HG03066 (cell line): ENCODE data around the gene CFAP90.

Experiments
- ATAC-seq: cut with Tn5 transposase; IDR thresholded peaks from one replicate; pipeline ENCODE4 v1.9.1; 2021; ENCODE audit warnings: low read depth; ENCODE audit not compliant: unreplicated experiment

The CFAP90 gene

DNA sequence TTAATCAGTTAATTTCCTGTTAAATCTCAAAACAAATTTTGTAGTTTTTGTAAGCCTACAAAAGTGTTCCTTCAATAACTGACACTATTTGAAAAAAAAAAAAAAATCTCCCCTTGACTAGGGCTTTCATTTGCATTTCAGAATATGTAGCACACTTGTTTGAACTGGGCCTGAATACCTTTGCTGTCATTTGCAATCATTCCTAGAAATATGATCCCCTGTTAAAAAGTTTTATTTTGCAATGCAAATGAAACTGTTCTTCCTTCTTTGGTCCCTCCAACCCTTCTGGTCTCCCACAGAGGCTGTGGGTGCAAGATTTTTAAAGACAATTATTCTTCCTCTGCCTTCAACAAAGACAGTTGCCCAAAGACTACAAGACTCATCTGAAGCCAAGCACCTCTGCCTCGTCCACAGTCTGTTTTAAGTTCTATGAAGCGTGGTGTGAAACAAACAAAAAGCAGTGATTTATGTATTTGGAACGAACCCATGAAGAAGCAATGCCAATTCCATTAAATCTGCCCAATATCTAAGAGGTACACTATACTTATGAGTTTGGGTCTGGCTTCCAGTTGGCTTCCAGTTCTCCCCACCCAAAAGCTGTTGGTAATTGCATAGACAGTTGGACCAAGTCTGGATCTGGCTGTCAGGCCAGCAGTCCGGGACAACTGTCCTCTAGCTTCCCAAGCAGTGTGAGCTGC lies 66.1 kb downstream of the CFAP90 start:
- no peak for ATAC-seq

- no peak for ATAC-seq
Observed at GRCh38 chr5:7781899-7782298, 69.0 kb downstream of the CFAP90 start.
